ENCODE data around the gene CNNM1.

Gene CNNM1

GRCh38 chr10:99357691-99358090, 28.5 kb downstream of the CNNM1 start:
- H3K27ac ChIP-seq: no peak overlapping the region
- TF ChIP-seq ZFX (IDR thresholded peaks at IDR 0.05): no peak
- no peak for TF ChIP-seq CTCF (conservative IDR thresholded peaks at IDR 0.05)

- TF ChIP-seq CTCF (conservative IDR thresholded peaks at IDR 0.05) (no peak), ZFX (IDR thresholded peaks at IDR 0.05) (no peak)
- no peak overlapping the region for H3K27ac ChIP-seq
Measured at GRCh38 chr10:99358101-99358500, 28.9 kb downstream of the CNNM1 start.

DNA sequence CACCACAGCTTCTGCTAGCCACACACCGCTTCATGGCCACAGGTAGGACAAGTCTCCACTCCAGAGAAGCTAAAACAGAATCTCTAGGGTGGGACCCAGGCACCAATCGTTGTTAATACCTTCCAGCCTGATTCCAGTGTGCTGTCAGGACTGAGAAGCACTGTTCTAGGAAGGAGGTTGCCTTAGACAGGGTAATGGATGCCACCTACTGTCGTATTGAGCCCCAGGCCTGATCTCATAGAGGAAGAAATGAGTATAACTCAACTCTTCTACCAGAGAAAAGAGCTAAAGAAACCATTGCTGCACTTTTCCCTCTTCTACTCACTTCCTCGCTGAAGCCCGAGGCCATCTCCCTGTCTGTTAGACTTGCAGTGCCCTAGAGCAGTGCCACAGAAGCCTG, 31.8 kb downstream of the CNNM1 start:
- no peak for TF ChIP-seq CTCF (conservative IDR thresholded peaks at IDR 0.05)
- no peak for TF ChIP-seq ZFX (IDR thresholded peaks at IDR 0.05)

GRCh38 chr10:99364125-99364524, 35.0 kb downstream of the CNNM1 start:
- H3K27ac ChIP-seq: no peak overlapping the region
- TF ChIP-seq CTCF (conservative IDR thresholded peaks at IDR 0.05): no peak
- TF ChIP-seq ZFX (IDR thresholded peaks at IDR 0.05): no peak

More for the DNA sequence above, 31.8 kb downstream of the CNNM1 start:
- no peak overlapping the region for H3K27ac ChIP-seq

- TF ChIP-seq ZFX (IDR thresholded peaks at IDR 0.05): no peak
- no peak for TF ChIP-seq CTCF (conservative IDR thresholded peaks at IDR 0.05)
- no peak overlapping the region for H3K27ac ChIP-seq
Measured at GRCh38 chr10:99365311-99365710, 36.2 kb downstream of the CNNM1 start.

DNA sequence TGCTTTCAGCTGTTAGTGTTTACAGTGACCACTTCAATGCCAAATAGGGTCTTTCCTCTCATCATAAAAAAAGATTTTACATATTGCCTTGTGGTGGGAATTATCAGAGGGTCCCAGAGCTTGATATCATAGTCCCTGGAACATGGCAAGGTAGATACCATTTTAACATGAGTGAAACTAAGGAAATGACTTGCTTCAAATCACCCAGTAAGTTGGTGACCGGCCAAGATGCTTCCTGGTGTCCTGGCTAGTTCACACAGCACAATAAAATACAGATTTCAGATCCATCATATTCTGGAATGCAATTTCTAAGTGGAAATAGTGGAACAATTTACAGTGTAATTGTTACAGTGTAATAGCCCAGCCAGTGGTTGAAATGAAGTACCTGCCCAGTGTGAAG, 36.6 kb downstream of the CNNM1 start:
- TF ChIP-seq ZFX (IDR thresholded peaks at IDR 0.05): no peak
- no peak for TF ChIP-seq CTCF (conservative IDR thresholded peaks at IDR 0.05)
- no peak overlapping the region for H3K27ac ChIP-seq

- TF ChIP-seq CTCF (conservative IDR thresholded peaks at IDR 0.05) (no peak), ZFX (IDR thresholded peaks at IDR 0.05) (no peak)
- no peak overlapping the region for H3K27ac ChIP-seq
Measured at GRCh38 chr10:99366666-99367065, 37.5 kb downstream of the CNNM1 start.

All from C4-2B (cell line).